Activated CD4-positive, CD25-positive, alpha-beta regulatory T cell treated with anti-CD3 and anti-CD28 coated beads, Interleukin-2, amount 50 U/mL, for 16 hours (primary cell): Measurements from ENCODE around the gene TMEM121.

ENCODE experiments used
- DNase-seq: peaks from one replicate; pipeline ENCODE4 v3.0.0-alpha.2; 2020; ENCODE audit warnings: low read depth, low spot score

The TMEM121 gene

DNA sequence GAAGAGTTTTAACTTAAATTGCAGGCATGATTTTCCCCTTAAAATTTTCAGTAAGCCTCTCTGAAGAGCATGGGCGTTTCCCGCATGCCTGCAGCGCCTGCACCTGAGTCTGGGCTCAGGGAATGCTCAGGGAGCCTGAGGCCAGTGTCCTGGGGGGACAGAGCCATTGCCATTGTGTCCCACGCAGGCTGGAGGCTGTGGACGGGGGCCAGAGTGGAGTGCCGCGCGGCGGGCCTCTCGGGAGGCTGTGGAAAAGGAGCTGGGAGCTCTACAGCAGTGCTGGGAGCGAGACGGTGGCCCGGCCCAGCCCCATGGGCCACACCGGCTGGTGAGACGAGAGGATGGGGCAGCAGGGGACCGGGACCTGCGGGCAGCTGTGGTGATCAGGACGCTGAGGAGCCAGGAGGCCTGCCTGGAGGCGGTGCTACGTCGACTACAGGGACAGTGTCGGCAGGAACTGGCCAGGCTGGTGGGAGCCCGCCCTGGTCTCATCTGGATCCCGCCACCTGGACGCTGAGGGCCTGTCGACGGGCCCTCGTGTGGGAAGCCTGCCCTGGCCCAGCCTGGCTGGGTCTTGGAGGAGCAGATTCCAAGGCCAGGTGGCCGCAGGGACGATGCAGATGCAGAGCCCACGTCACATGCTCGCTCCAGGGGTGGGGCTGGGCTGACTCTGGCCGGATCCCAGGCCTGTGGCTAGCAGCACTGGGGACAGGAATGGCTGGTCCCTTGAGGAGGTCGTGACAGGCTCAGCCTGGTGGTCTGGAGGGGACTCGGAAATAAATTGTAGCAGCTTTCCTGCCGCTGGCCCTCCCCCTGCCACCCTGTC is 27.7 kb upstream of the TMEM121 start:
- DNase-seq: no peak

DNA sequence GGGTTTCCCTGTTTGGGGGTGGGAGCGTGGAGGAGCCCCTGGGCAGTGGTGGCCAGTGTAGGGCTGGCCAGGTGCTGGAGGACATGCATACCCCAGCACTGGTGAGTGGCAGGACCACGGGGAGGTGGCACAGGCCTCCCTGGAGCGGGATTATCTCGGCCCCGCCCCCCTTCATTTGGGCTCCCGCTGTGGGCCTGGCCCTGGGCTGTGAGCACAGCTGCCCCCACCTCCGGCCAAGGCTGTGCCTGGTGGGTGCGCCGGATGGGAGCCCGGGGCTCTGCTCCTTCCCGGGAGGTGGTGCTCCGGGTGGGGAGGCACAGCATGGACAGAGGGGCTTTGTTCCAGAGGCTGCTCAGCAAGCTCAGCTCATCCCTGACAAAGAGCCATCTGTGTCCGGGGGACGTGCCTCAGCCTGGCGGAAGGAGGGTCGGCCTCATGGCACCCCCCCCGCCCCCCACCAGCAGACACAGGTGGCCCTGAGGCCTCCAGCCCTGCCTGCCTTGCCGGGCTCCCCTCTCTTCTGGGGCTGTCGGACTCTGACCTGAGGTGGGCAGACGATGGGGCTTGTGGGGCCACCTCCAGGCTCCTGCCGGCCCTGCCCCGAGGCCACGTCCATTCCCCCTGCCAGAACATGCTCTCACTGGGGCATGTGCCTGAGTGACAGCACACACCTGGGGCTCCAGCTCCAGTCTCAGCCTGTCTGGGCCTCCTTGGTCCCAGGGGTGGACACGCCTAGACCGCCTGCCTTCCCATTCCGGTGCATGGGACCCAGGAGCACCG is 26.9 kb upstream of the TMEM121 start:
- DNase-seq: no peak

DNA sequence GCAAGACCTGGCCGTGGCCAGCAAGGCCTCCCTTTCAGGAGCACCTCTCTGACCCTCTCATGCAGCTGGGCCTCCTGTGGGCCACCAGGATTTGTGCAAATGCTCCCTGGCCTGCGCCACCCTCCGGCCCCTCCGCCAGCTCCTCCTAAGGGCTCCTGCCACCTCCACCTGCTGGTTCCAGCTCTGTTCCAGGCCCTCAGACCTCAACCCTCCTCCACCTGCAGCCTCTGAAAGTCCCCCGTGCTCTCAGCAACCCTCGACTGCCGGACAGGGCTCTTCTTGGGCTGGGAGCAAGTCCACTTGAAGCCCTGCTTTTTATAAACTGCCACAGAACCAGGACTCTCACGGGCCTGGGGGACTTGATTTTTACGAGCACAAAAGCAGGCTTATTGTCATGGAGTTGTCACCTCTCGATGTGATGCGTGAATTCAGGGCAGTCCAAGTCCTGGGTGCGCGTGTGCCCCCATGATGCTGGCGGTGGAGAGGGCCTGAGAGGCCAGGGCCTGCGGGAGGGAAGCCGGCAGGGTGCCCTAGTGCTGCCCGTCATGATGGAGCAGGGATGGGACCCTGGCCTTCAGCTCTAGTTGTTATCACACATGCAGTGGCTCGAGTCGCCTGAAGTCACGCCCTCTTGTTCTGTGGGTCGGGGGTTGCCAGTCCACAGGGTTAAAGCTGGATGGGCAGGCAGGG is 26.2 kb upstream of the TMEM121 start:
- no peak for DNase-seq

DNA sequence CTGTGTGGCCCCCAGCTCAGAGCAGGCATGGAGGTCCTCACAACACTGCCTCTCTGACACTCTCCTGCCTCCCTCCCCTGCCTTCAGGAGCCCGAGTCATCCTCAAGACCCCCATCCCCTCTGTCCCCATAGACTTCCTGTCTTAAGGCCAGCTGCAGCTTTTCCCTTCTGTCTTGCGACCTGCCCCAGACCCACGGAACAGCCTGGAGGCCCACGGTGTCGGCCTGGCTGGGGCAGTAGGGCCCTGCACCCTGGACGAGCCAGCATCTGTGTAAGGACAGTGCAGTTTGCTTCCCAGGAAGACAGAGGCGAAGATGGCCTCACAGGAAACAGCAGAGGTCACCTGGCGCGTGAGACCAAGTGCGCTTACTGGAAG is 25.7 kb upstream of the TMEM121 start:
- DNase-seq: no peak

DNA sequence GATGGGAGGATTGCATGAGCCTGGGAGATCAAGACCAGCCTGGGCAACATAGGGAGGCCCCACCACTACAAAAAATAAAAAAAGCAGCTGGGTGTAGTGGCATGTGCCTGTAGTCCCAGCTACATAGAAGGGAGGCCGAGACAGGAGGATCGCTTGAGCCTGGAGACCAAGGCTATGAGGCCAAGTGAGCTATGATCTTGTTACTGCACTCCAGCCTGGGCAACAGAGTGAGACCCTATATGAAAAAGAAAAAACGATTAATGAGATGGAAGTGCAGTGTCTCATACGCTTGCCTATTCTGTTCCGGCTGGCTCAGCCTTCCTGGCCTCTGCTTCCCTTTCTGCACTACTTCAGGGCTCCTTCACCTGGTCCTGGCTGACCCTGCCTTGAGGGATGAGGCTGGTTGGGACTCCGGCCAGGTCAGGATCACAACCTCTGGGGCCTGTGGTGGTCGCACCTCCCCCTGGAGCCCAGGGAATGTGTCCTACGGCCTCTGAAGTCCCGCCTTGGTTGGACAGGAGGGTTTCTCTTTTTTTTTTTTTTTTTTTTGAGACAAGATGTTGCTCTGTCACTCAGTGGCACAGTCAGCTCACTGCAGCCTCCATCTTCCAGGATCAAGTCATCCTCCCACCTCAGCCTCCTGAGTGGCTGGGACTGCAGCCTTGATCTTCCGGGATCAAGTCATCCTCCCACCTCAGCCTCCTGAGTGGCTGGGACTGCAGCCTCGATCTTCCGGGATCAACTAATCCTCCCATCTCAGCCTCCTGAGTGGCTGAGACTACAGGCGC is 24.7 kb upstream of the TMEM121 start:
- DNase-seq: no peak

DNA sequence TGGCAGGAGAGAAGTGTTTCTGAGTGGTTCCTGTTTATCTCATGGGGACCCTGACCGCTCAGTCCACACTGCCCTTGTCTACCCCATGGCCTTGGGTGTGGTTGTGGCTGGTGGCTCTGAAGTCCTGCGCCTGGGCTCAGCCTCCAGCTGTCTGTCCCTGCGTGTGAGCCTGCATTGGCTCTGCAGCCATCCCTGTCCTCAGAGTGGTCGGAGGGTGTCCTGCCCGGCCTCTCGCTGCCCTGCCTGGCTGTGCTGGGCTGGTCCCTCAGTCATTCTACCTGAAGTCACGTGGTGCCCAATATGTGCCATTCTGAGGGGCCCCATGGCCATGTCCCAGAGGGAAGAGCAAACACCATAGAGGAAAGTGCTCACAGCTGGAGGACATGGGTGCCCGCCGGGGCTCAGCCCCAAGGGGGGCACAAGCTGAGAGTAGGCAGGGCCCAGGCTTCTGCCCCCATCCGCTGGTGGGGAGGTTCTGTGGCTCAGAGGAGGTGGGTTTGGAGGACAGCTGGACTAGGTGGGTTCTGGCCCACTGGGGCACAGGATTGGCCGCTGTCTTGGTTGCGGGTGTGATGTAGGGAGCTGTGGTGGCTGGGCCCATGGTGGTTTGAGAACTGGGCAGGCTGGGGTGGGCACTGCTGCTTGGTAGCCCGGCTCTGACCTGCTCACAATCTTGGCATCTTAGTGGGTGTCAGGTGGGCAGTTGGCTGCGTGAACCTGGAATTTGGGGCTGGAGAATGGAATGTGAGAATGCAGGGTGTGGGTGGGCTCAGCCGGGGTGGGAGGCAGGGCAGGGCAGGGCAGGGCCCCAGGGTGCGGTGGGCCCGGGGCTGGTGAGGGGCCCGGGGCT is 23.7 kb upstream of the TMEM121 start:
- no peak for DNase-seq

GRCh38 chr14:105503296-105503640 is 23.1 kb upstream of the TMEM121 start:
- no peak for DNase-seq

DNA sequence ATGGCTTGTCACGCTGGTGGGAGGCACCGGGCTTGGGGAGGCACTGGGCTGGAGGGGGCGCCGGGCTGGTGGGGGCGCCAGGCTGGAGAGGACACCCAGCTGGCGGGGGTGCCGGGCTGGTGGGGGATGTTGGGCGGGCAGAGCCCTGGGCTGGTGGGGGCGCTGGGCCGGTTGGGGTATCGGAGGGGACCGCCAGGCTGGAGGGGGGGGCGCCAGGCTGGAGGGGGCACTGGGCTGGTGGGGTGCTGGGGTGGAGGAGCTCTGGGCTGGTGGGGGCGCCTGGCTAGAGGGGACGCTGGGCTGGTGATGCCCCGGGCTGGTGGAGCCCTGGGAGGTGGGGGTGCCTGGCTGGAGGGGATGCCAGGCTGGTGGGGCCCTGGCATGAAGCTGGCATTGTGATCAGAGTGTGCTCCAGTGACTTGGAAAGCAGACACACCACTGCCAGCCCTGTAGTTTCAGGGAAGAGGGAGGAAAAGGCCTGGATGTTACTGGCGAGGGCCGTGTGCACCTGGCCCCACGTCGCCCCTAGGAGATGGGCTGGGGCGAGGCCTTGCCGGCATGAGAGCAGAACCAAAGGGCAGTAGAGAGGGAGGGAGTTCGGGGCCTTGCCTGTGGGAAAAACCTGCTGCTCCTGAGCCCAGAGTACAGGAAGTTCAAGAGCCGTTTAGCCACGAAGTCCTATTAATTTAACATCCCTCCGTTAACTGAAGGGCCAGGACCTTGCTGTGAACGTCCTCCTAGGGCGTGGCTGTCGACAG is 22.3 kb upstream of the TMEM121 start:
- no peak for DNase-seq

GRCh38 chr14:105505101-105505500 is 21.3 kb upstream of the TMEM121 start:
- no peak for DNase-seq

DNA sequence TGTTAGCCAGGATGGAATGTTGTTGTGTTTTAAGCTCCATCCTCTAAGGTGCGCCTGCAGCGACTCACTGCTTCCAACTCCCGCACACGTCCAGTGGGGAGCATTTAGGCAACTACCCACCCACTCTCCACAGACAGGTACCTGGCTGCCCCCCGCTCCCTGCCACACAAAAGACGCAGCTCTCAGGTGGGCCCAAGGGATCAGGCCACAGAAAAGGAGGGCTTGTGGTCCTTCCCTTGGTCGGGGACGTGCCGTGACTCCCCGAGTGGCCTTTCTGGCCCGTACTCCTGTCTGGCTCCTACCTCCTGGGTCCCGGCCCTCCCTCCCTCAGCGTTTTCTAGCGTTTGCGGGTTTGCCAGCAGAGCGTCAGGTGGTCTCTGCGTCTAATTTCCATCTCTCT is 19.1 kb upstream of the TMEM121 start:
- DNase-seq: no peak

GRCh38 chr14:105508069-105508468 is 18.3 kb upstream of the TMEM121 start:
- DNase-seq: no peak

DNA sequence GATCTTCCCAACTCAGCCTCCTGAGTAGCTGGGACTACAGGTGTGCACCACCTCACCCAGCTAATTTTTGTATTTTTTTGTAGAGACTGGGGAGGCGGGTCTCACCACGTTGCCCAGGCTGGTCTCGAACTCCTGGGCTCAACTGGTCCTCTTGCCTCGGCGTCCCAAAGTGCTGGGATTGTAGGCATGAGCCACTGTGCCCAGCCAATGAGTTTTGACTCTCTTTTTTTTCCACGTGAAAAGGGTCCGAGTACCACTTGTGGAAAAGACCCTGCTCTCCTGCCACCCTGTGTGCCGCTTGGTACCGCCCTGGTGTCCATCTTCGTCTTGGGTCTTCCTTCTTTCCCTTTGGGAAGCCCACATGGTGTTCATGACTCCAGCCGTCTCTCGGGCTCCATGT is 17.8 kb upstream of the TMEM121 start:
- DNase-seq: no peak

GRCh38 chr14:105517096-105517495 is 9.3 kb upstream of the TMEM121 start:
- no peak for DNase-seq

- no peak for DNase-seq
These were observed 6.3 kb upstream of the TMEM121 start for GRCh38 chr14:105519946-105520698.

DNA sequence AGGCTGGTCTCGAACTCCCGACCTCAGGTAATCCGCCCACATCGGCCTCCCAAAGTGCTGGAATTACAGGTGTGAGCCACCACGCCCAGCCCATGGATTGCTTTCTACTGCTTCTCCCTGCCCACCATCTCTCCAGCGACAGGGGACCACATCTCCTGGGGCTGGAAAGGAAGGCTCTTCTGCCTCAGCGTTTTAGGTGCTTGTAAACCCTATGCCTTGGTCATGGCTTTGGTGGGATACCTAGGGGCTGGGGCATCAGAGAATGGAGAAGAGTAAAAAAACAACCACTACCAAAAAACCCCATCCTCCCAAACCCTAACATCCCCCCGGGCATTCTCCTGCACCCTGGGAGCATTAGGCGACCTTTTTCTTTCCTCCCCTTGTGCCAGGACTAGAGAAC is 1.1 kb upstream of the TMEM121 start:
- DNase-seq: no peak

DNA sequence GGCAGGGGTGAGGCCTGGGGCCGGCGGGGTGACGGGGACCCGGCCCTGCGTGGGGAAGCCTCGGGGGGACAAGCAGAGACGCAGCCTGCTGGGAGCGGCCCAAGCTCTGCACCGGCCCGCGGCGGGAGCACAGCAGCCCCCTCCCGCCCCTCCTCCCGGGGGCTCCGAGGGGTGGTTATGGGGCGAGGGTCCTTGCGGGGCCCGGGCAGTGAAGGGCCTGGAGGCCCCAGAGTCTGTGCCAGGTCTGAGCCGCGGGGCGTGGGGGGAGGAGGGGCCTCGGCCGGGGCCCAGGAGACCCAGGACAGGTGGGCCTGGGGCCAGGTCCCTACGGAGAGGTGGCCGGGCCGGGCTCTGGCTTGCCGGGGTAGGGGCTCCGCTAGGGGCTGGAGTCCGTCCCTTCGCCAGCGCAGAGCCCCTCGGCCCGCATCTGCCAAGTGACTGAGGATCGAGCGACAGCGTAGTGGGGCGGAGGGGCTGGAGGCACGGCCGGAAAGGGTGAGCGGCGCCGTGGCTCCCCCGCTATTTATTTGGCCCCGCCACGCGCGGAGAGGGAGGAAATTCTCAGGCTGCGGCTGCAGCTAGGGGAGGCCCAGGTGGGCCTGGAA is 495 bp downstream of the TMEM121 start:
- DNase-seq: no peak

DNA sequence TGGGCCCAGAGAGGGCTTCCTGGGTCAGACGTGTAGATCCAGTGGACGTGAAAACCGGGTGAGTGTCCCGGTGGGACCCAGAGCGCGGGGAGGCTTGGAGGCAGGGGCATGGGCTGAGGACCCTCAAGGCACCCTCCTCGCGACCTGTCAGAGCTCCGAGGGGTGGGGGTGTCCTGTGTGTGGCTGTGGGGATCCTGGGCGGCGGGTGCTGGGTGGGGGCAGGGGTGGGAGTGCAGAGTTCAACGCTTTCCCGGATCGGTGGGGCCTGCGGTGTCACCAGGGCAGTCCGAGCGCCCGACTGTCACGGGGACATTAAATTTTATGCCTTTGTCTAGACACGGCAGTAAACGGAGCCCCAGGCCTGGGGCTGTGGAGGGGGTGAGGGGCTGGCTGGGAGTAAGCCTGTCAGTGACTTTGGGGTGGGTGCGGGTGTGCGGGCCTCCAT is 1.0 kb downstream of the TMEM121 start:
- no peak for DNase-seq

GRCh38 chr14:105527826-105528585 is 1.6 kb downstream of the TMEM121 start:
- peak; percentile 59 for DNase-seq
